Activated CD4-positive, alpha-beta T cell treated with anti-CD3 and anti-CD28 coated beads, Interleukin-2, amount 10 ng/mL, durations not matched to agents 7 days and 5 days (primary cell): ENCODE results near the gene SEC16B. TPM values are rescaled to one million over a fixed set of nuclear protein-coding genes. Genes with fewer than 3 reads are reported as not detected.

Source experiments
- CTCF ChIA-PET: fragments of 350-600 bp; sonication (Branson Sonifier 250); formaldehyde crosslinking; loops from one replicate; lab custom pipeline; 2021; ENCODE audit warnings: antibody characterized with exemption; lab: Charles Lee
- POLR2A ChIA-PET: fragments of 350-600 bp; sonication (Branson Sonifier 250); formaldehyde crosslinking; loops from one replicate; lab custom pipeline; 2021; ENCODE audit warnings: antibody characterized with exemption; lab: Charles Lee
- DNase-seq: peaks from one replicate; pipeline ENCODE4 v3.0.0-alpha.2; 2020
- H3K27ac Mint-ChIP-seq: one replicate; pipeline ENCODE4 v1.8.0; 2021; ENCODE audit warnings: mild to moderate bottlenecking, moderate library complexity, mixed read lengths
- H3K27me3 Mint-ChIP-seq: one replicate; pipeline ENCODE4 v1.8.0; 2021; ENCODE audit warnings: mixed read lengths
- H3K36me3 Mint-ChIP-seq: one replicate; pipeline ENCODE4 v1.8.0; 2021; ENCODE audit warnings: low read depth, mixed read lengths
- H3K4me1 Mint-ChIP-seq: one replicate; pipeline ENCODE4 v1.8.0; 2021; ENCODE audit warnings: mixed read lengths
- H3K4me3 Mint-ChIP-seq: one replicate; pipeline ENCODE4 v1.8.0; 2021; ENCODE audit warnings: mild to moderate bottlenecking, moderate library complexity, mixed read lengths
- H3K9me3 Mint-ChIP-seq: one replicate; pipeline ENCODE4 v1.8.0; 2021; ENCODE audit warnings: mixed read lengths
- total RNA-seq, 2 experiments: library from RNA; stranded (reverse); gene quantifications; one replicate each; pipeline ENCODE4 v1.2.3, GENCODE V29; 2021

Gene SEC16B
- total RNA-seq = under 1 TPM in 1 of 2 experiments, not detected in 1; 0.23 TPM

DNA sequence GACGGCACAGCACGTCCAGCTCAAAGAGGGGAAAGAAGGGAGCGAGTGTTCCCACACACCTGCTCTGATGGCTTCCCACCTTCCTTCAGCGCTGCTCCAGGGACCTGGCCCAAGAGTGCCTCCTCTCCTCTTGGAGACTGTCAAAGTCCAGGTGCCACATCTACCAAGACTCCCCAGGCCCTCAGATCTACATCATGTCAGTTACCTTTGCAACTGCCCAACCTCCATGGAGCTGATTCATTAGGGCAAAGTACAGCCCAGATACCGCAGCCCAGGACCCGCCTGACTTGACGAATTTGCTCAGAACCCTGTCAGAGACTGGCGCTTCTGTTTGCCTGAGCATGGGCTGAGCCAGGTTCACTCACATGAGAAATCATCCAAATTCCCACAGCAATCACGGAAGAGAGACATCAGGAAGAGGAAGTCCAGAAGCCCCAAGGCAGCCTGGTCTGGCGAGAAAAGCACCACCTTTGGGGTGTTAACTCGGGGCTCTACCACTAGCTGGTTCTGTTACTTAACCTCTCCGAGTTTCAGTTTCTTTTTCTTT lies at the start of gene SEC16B:
SEC16B (minus strand) TSS at position 234 of the 547 bp plus-strand sequence. CDS start 2,077 bp downstream, outside the sequence.
- DNase-seq = no peak
- no peak within 1 kb of the TSS for H3K4me3 Mint-ChIP-seq
- H3K9me3 Mint-ChIP-seq = no peaks in the 10 kb centered on the region
- ChIA-PET POLR2A (no interaction called here), CTCF (no interaction called here)
- H3K36me3 Mint-ChIP-seq = no peaks in the 10 kb centered on the region
- no peaks in the 10 kb centered on the region for H3K4me1 Mint-ChIP-seq
- no peaks in the 10 kb centered on the region for H3K27me3 Mint-ChIP-seq
- H3K27ac Mint-ChIP-seq = no peak within 1 kb of the TSS

DNA sequence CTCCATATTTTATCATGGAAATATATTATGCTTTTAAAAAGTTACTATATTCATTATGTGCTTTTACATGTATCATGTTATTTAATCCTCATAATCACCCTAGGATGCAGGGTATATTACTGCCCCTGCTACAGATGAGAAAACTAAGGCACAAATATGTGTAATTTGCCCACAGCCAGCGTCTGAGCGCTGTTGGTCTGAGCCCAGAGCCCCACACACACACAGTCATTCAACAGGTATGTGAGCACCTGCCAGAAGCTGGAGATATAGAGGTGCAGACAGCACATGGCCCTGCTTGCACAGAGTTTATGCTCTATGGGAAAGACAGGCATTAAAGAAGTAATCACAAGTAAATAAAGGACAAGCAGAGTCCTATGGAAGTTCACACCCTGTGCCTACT lies 49.8 kb upstream of the SEC16B start:
- Mint-ChIP-seq H3K4me1 (no peaks in the 10 kb centered on the region), H3K27ac (no peak overlapping the region), H3K27me3 (no peaks in the 10 kb centered on the region), H3K4me3 (no peak overlapping the region), H3K36me3 (no peaks in the 10 kb centered on the region), H3K9me3 (no peaks in the 10 kb centered on the region)
- ChIA-PET CTCF (no interaction called here), POLR2A (no interaction called here)
- no peak for DNase-seq

- CTCF ChIA-PET = no interaction called here
- H3K4me1 Mint-ChIP-seq = no peaks in the 10 kb centered on the region
- H3K27ac Mint-ChIP-seq = no peak overlapping the region
- no peak for DNase-seq
- H3K27me3 Mint-ChIP-seq = no peaks in the 10 kb centered on the region
- no peaks in the 10 kb centered on the region for H3K36me3 Mint-ChIP-seq
- H3K9me3 Mint-ChIP-seq = no peaks in the 10 kb centered on the region
- no peak overlapping the region for H3K4me3 Mint-ChIP-seq
- POLR2A ChIA-PET = no interaction called here
These were observed 49.4 kb upstream of the SEC16B start for GRCh38 chr1:178019208-178019607.

- Mint-ChIP-seq H3K4me3 (no peak overlapping the region), H3K27ac (no peak overlapping the region), H3K36me3 (no peaks in the 10 kb centered on the region), H3K4me1 (no peaks in the 10 kb centered on the region), H3K9me3 (no peaks in the 10 kb centered on the region), H3K27me3 (no peaks in the 10 kb centered on the region)
- ChIA-PET POLR2A (no interaction called here), CTCF (no interaction called here)
- no peak for DNase-seq
These were observed 47.7 kb upstream of the SEC16B start for GRCh38 chr1:178017517-178017916.

- Mint-ChIP-seq H3K36me3 (no peaks in the 10 kb centered on the region), H3K4me3 (no peak overlapping the region), H3K9me3 (no peaks in the 10 kb centered on the region), H3K4me1 (no peaks in the 10 kb centered on the region), H3K27me3 (no peaks in the 10 kb centered on the region), H3K27ac (no peak overlapping the region)
- no peak for DNase-seq
- CTCF ChIA-PET = interaction anchor here (0.6 kb wide), 1 partner anchor 1296 kb away, joined by 4 read pairs; no protein-coding TSS in a partner anchor
- POLR2A ChIA-PET = no interaction called here
These were observed 42.1 kb upstream of the SEC16B start for GRCh38 chr1:178011864-178012503.

- ChIA-PET CTCF (no interaction called here), POLR2A (no interaction called here)
- H3K4me3 Mint-ChIP-seq = no peak overlapping the region
- no peak overlapping the region for H3K27ac Mint-ChIP-seq
- H3K9me3 Mint-ChIP-seq = no peaks in the 10 kb centered on the region
- no peaks in the 10 kb centered on the region for H3K36me3 Mint-ChIP-seq
- no peak for DNase-seq
- H3K27me3 Mint-ChIP-seq = no peaks in the 10 kb centered on the region
- no peaks in the 10 kb centered on the region for H3K4me1 Mint-ChIP-seq
These were observed 41.6 kb upstream of the SEC16B start for GRCh38 chr1:178011465-178011828.

DNA sequence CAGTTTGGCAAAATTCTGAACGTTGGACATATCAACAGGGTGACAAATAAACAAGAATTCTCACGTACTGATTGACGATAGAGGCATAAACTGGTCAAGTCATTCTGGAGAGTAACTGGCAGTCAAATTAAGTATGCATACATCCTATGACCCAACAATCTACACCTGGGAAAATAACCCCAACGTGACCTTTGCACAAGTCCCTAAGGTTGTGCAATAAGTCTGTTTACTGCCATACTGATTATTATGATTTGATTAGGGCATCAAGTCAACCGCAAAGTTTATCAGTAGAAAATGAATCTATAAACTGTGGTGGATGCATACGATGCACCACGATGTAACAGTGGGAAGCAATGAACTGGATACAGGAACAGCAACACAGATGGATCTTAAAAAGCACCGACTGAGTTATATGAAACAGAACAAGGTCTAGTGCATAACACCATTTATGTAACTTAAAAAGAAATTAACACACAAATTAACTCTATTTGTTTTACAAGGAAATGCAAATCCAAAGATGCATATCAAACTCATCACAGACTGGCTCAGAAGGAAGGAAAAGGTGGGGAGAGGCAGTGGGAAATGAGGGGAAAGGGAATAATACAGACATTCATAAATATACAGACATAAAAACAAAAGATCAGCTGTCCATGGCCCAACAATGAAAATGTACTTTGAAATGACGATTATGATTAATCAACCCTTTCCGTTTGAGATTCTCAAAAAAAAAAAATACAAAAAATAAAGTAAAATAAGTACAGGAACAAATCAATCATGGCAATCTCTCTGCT lies 41.0 kb upstream of the SEC16B start:
- POLR2A ChIA-PET = no interaction called here
- H3K27me3 Mint-ChIP-seq = no peaks in the 10 kb centered on the region
- no peaks in the 10 kb centered on the region for H3K4me1 Mint-ChIP-seq
- no peak overlapping the region for H3K4me3 Mint-ChIP-seq
- no peak overlapping the region for H3K27ac Mint-ChIP-seq
- no peaks in the 10 kb centered on the region for H3K36me3 Mint-ChIP-seq
- CTCF ChIA-PET = no interaction called here
- no peak for DNase-seq
- H3K9me3 Mint-ChIP-seq = no peaks in the 10 kb centered on the region

DNA sequence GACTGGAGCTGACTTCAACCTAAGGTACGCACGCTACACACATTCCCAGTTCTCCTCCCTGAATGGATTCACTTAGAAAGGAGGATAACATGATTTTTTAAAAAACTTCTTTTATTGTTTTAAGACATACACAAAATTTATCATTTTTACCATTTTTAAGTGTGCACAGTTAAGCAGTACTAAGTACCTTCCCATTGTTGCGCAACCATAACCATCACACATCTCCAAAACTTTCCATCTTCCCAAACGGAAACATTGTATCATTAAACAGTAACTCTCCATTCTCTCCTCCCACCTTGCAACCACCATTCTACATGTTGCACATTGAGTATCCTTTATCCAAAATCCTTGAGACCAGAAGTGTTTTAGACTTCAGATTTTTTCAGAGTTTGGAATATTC lies 36.2 kb upstream of the SEC16B start:
- Mint-ChIP-seq H3K27me3 (no peaks in the 10 kb centered on the region), H3K27ac (no peak overlapping the region), H3K36me3 (no peaks in the 10 kb centered on the region), H3K4me3 (no peak overlapping the region), H3K4me1 (no peaks in the 10 kb centered on the region), H3K9me3 (no peaks in the 10 kb centered on the region)
- ChIA-PET CTCF (no interaction called here), POLR2A (no interaction called here)
- no peak for DNase-seq

DNA sequence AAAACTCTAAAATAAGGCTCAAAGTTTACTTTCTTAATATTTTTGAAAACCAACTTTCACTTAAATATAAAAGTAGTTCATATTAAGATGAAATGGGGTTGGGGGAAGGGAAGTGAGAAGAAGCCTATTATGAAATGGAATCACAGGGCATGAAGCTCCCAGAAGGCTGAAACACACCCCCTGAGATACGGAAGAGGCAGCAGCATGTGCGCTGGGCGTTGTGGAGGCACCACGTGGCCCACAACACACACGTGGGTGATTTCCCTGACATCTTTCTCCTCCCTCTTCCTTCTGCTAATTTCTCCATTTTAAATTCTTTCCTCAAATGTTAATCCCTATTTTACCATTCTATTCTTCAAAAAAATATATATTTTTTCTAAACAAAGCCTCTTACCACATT lies 35.6 kb upstream of the SEC16B start:
- ChIA-PET CTCF (no interaction called here), POLR2A (no interaction called here)
- Mint-ChIP-seq H3K4me3 (no peak overlapping the region), H3K27ac (no peak overlapping the region), H3K27me3 (no peaks in the 10 kb centered on the region), H3K4me1 (no peaks in the 10 kb centered on the region), H3K9me3 (no peaks in the 10 kb centered on the region), H3K36me3 (no peaks in the 10 kb centered on the region)
- DNase-seq = no peak

GRCh38 chr1:178004926-178005391 lies 35.1 kb upstream of the SEC16B start:
- ChIA-PET POLR2A (no interaction called here), CTCF (no interaction called here)
- Mint-ChIP-seq H3K27ac (no peak overlapping the region), H3K27me3 (no peaks in the 10 kb centered on the region), H3K9me3 (no peaks in the 10 kb centered on the region), H3K4me3 (no peak overlapping the region), H3K4me1 (no peaks in the 10 kb centered on the region), H3K36me3 (no peaks in the 10 kb centered on the region)
- no peak for DNase-seq

GRCh38 chr1:177998696-177999631 lies 29.1 kb upstream of the SEC16B start:
- no peak overlapping the region for H3K4me3 Mint-ChIP-seq
- no peak overlapping the region for H3K27ac Mint-ChIP-seq
- H3K9me3 Mint-ChIP-seq = no peaks in the 10 kb centered on the region
- ChIA-PET POLR2A (no interaction called here), CTCF (no interaction called here)
- no peaks in the 10 kb centered on the region for H3K4me1 Mint-ChIP-seq
- no peaks in the 10 kb centered on the region for H3K27me3 Mint-ChIP-seq
- H3K36me3 Mint-ChIP-seq = no peaks in the 10 kb centered on the region
- DNase-seq = no peak

DNA sequence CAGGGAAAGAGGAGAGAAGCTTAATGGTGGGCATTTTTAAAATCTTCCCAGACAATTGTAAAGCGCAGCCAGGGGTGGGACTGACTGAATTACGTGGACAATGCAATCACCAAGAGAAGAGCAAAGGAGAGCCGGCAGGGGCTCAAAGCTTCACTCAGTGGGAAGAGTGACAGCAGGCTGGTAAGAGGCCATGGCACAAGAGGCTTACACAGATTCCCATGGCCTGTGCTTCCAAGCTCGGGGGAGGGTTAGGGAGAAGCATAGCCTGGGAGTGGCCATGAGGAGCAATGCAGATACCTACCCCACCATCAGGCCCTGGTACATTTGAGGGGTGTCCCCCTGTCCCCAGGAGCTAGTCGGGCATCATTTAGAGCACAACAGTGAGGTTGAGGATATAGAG lies 27.1 kb upstream of the SEC16B start:
- CTCF ChIA-PET = no interaction called here
- H3K36me3 Mint-ChIP-seq = no peaks in the 10 kb centered on the region
- DNase-seq = no peak
- H3K4me1 Mint-ChIP-seq = no peaks in the 10 kb centered on the region
- no peaks in the 10 kb centered on the region for H3K27me3 Mint-ChIP-seq
- H3K9me3 Mint-ChIP-seq = no peaks in the 10 kb centered on the region
- H3K4me3 Mint-ChIP-seq = no peak overlapping the region
- POLR2A ChIA-PET = no interaction called here
- H3K27ac Mint-ChIP-seq = no peak overlapping the region

DNA sequence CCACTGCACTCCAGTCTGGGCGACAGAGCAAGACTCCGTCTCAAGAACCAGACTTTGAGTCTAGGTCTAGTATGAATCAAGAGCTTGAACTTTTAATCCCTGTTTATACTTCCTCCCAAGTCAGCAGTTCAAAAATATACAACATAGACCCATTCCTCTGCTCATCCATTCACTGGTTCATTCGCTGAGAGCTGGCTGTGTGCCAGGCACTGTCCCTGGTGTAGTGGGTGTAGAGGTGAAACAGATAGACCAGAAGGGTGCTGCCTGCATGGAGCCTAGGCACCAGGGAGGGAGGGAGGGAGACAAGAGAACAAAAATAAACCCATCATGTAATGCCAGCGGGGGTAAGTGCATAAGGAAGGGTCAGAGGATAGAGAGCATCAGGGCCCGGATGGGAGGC lies 25.5 kb upstream of the SEC16B start:
- H3K36me3 Mint-ChIP-seq = no peaks in the 10 kb centered on the region
- no peaks in the 10 kb centered on the region for H3K4me1 Mint-ChIP-seq
- DNase-seq = no peak
- ChIA-PET POLR2A (no interaction called here), CTCF (no interaction called here)
- no peaks in the 10 kb centered on the region for H3K27me3 Mint-ChIP-seq
- no peak overlapping the region for H3K27ac Mint-ChIP-seq
- H3K4me3 Mint-ChIP-seq = no peak overlapping the region
- no peaks in the 10 kb centered on the region for H3K9me3 Mint-ChIP-seq
